Activated B cell treated with CpG ODN at 0.5 μM for 24 hours (primary cell): ENCODE results near the gene STUM. TPM values are rescaled to one million over a fixed set of nuclear protein-coding genes. Genes with fewer than 3 reads are reported as not detected.

Experiments used
- ATAC-seq: fragments of 200-7000 bp; cut with Tn5 transposase; one replicate; pipeline ENCODE4 v1.10.0; 2021; ENCODE audit warnings: low read depth, mild to moderate bottlenecking, moderate library complexity
- CTCF ChIA-PET: fragments of 350-600 bp; sonication (Branson Sonifier 250); formaldehyde crosslinking; loops from one replicate; lab custom pipeline; 2021; ENCODE audit warnings: antibody characterized with exemption; lab: Charles Lee
- POLR2A ChIA-PET: fragments of 350-600 bp; sonication (Branson Sonifier 250); formaldehyde crosslinking; loops from one replicate; lab custom pipeline; 2021; ENCODE audit warnings: antibody characterized with exemption; lab: Charles Lee
- DNase-seq: peaks from one replicate; pipeline ENCODE4 v3.0.0; 2022
- H3K27ac Mint-ChIP-seq: one replicate; pipeline ENCODE4 v1.8.0; 2020; ENCODE audit warnings: mixed read lengths
- H3K27me3 Mint-ChIP-seq: one replicate; pipeline ENCODE4 v1.8.0; 2021; ENCODE audit warnings: mixed read lengths
- H3K36me3 Mint-ChIP-seq: one replicate; pipeline ENCODE4 v1.8.0; 2021; ENCODE audit warnings: low read depth, mixed read lengths
- H3K4me1 Mint-ChIP-seq: one replicate; pipeline ENCODE4 v1.8.0; 2021; ENCODE audit warnings: mixed read lengths
- H3K4me3 Mint-ChIP-seq: one replicate; pipeline ENCODE4 v1.8.0; 2020; ENCODE audit warnings: mild to moderate bottlenecking, mixed read lengths
- H3K9me3 Mint-ChIP-seq: one replicate; pipeline ENCODE4 v1.8.0; 2020; ENCODE audit warnings: mixed read lengths
- intact Hi-C: fragments of 100-400 bp; cut with micrococcal nuclease; formaldehyde crosslinking; loops from one replicate; pipeline ENCODE4 v1.15.1; 2024
- total RNA-seq: library from RNA; stranded (reverse); gene quantifications from 2 replicates; pipeline ENCODE4 v1.2.3, GENCODE V29; 2022
- TF ChIP-seq, protein P1 (sequence below): fragments of 200-600 bp; IDR thresholded peaks from one replicate; pipeline ENCODE4 v1.8.0; 2022; ENCODE audit warnings: antibody characterized with exemption, mild to moderate bottlenecking

The STUM gene
- total RNA-seq, 1 donor from 2014 or later: 0.33 TPM

DNA sequence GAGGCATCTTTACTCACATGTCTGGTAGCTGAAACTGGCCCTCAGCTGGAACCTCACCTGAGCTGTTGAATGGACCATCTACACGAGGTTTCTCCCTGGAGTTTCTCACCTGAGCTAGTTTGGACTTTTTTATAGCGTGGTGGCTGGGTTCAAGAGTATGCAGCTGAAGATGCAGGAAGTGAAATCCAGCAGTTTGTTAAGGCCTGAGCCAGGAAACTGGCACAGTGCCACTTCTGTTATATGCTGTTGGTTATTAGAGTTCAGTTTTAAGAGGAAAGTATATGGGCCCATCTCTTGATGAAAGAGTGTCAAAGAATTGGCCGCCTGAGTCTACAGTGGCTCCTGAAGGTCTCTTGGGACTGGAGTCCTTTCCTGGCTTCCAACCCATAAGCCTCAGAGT, 35.6 kb downstream of the STUM start:
- DNase-seq: no peak
- no peak for ATAC-seq
- no peak overlapping the region for H3K27ac Mint-ChIP-seq
- POLR2A ChIA-PET: no interaction called here
- intact Hi-C loops: no loop called here
- TF ChIP-seq, protein P1, sequence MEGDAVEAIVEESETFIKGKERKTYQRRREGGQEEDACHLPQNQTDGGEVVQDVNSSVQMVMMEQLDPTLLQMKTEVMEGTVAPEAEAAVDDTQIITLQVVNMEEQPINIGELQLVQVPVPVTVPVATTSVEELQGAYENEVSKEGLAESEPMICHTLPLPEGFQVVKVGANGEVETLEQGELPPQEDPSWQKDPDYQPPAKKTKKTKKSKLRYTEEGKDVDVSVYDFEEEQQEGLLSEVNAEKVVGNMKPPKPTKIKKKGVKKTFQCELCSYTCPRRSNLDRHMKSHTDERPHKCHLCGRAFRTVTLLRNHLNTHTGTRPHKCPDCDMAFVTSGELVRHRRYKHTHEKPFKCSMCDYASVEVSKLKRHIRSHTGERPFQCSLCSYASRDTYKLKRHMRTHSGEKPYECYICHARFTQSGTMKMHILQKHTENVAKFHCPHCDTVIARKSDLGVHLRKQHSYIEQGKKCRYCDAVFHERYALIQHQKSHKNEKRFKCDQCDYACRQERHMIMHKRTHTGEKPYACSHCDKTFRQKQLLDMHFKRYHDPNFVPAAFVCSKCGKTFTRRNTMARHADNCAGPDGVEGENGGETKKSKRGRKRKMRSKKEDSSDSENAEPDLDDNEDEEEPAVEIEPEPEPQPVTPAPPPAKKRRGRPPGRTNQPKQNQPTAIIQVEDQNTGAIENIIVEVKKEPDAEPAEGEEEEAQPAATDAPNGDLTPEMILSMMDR: no peak
- H3K4me3 Mint-ChIP-seq: no peak overlapping the region
- no peaks in the 10 kb centered on the region for H3K36me3 Mint-ChIP-seq
- H3K4me1 Mint-ChIP-seq: no peaks in the 10 kb centered on the region
- no peaks in the 10 kb centered on the region for H3K9me3 Mint-ChIP-seq
- CTCF ChIA-PET: no interaction called here
- H3K27me3 Mint-ChIP-seq: no peaks in the 10 kb centered on the region

DNA sequence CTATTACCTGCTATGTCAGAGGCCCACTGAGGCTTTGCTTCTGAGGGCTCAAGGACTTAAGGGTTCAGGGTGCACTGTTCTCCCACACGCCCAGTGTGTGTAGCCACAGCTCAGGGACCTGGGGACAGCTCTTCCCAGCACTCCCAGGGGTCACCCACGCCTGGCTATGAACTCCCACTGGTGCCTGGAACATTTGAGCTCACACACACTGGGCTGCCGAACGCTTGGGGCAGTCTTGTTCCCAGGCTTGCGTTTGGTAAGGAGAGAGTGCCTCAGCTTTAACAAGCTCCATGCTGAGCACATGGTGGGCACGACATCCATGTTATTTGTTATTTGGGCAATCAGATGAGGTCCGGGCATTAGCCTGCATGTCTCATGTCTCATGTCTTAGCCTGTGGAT, 37.6 kb downstream of the STUM start:
- intact Hi-C loops: no loop called here
- TF ChIP-seq, protein P1: no peak
- Mint-ChIP-seq H3K27me3 (no peaks in the 10 kb centered on the region), H3K36me3 (no peaks in the 10 kb centered on the region), H3K4me3 (no peak overlapping the region), H3K27ac (no peak overlapping the region), H3K9me3 (no peaks in the 10 kb centered on the region), H3K4me1 (no peaks in the 10 kb centered on the region)
- ChIA-PET POLR2A (interaction anchor here (0.9 kb wide), 1 partner anchor 14 kb away, joined by 3 read pairs; no protein-coding TSS in a partner anchor), CTCF (no interaction called here)
- no peak for ATAC-seq
- no peak for DNase-seq

DNA sequence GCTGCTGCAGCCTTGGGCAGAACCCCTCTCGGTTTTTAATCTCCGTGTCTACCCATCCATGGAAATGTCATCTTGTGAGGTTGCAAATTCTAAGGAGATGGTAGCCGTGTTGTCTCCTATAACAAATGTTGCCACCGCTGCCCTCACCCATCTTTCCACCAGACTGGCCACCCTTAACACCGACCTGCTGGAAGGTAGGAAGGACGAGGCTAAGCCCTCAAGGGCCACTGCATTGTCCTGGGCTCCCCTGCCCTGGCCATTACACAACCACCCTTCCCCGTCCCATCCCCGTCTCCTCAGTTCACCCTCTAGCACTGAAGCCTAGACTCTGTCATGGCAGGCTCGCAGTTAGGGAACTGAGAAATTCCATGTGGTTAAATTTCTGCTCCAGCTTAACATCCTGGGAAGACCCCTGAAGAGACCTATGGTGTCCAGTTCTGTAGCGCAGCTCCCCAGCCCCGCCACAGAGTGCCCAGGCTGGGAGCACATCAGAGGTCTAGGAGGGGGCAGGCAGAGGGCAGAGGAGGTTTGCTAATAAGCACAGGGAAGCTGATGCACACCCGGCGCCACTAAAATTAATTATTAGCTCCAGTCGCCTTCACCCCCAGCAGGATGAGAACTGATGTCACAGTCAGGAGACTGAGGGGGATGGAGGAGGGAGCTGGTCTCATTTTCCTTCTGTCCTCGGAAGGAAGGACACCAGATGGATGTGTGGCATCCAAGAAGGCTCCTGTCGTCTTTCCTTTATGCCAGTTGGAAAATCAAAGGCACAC, 38.3 kb downstream of the STUM start:
- ChIA-PET POLR2A (interaction anchor here (0.6 to 0.9 kb wide), 2 partner anchors 13 to 1820 kb away, joined by 3 to 6 read pairs; partner anchors contain the start of gene TRIM11), CTCF (no interaction called here)
- intact Hi-C loops: no loop called here
- TF ChIP-seq, protein P1: no peak
- H3K9me3 Mint-ChIP-seq: no peaks in the 10 kb centered on the region
- ATAC-seq (no peak), DNase-seq (no peak)
- no peaks in the 10 kb centered on the region for H3K36me3 Mint-ChIP-seq
- no peaks in the 10 kb centered on the region for H3K4me1 Mint-ChIP-seq
- no peaks in the 10 kb centered on the region for H3K27me3 Mint-ChIP-seq
- H3K27ac Mint-ChIP-seq: no peak overlapping the region
- no peak overlapping the region for H3K4me3 Mint-ChIP-seq

DNA sequence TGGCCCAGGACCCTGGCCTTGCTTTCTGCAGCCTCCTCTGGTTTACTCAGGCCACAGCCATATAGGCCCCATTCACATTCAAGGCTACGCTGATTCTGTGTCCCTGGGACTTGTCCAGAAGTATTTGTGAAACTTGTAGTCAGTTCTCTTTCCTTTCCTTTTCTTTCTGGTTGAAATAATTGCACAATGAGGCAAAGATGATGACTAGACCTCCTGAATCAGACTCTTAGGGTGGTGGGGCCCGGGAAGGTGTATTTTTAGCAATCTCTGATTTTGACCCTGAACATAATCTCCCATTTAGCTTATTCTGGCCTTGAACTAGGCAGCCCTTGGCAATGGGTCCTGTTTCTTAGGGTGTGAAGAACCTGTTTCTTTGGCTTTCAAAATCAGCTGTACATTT, 39.9 kb downstream of the STUM start:
- ATAC-seq (no peak), DNase-seq (no peak)
- POLR2A ChIA-PET: no interaction called here
- Mint-ChIP-seq H3K4me3 (no peak overlapping the region), H3K36me3 (no peaks in the 10 kb centered on the region), H3K27me3 (no peaks in the 10 kb centered on the region), H3K9me3 (no peaks in the 10 kb centered on the region), H3K27ac (no peak overlapping the region), H3K4me1 (no peaks in the 10 kb centered on the region)
- intact Hi-C loops: no loop called here
- CTCF ChIA-PET: no interaction called here
- TF ChIP-seq, protein P1: no peak

DNA sequence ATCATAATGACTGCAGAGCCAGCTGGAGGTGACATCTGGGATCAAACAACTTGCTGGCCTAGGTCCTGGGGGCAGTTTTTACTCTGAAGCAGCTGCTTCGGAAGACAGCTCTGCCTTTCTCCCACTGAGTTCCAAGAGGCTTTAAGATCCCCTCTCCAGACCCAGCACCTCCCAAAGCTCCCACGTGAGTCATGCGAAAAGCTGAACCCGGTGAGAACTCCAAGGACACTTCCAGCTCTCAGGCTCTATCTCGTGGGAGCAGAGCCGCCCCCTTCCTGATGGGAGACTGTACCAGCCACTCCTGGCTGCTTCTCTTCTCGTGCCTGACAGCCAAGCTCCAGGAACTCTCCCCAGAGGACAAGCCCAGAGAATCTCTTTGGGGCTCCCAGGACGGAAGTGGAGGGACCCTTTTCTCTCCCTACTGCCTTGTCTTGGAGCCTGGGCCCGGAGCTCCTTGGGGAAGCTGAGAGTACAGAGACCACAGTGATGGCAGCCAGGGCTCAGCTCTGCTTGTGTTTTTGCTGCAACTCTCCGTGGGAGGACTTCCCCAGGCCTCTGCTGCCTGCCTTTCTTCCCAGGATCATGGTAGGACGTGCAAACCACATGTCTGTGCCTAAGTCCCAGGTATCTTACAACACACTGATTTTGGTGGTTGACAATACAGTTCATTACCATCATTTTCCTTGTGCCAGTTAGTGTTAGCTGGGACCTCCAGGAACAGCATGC, 40.6 kb downstream of the STUM start:
- Mint-ChIP-seq H3K27ac (no peak overlapping the region), H3K27me3 (no peaks in the 10 kb centered on the region), H3K9me3 (no peaks in the 10 kb centered on the region), H3K4me3 (no peak overlapping the region), H3K4me1 (no peaks in the 10 kb centered on the region), H3K36me3 (no peaks in the 10 kb centered on the region)
- intact Hi-C loops: no loop called here
- POLR2A ChIA-PET: no interaction called here
- DNase-seq: no peak
- TF ChIP-seq, protein P1: no peak
- no peak for ATAC-seq
- CTCF ChIA-PET: no interaction called here
